Medulla oblongata (tissue), 1 donor: ENCODE results near the gene RIMS4.

Source experiments
- DNase-seq: peaks from one replicate; pipeline ENCODE4 v3.0.0-alpha.2; 2015; ENCODE audit errors: extremely low spot score

RIMS4 gene

DNA sequence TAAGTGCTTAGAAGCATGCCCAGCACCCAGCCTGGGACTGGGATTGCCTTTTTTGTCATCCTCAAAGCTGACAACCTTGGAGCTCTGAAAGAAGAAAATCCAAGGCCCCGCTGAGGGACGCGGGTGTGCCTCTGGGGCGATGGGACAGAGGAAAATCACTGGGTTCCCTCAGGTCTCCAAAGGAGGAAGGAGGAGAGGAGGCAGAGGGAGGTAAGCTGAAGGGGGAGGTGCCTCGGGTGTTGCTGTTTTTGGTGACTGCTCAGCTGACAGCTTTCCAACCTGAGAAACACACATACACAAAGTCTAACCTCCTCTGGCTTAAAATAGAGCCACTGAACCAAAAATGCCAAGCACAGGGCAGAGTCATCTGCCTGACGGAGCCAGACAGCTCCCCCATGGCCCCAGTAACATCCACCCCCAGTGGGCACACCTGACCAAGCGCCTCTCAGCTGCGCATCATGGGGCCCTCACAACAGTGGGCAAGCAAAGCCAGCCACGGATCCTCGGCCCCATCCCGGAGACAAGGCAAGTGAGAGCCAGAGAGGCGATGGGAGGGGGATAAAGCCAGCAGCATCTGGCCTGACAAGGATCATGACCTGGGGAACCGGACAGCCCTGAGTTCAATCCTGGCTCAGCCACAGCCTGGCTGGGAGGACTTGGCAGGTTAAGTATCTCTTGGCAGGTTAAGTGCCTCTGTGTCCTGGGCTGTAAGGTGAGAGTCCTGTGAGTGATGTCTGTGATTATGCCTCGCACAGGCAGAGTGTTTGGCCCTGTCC, 67.9 kb downstream of the RIMS4 start:
- DNase-seq, result no peak

DNA sequence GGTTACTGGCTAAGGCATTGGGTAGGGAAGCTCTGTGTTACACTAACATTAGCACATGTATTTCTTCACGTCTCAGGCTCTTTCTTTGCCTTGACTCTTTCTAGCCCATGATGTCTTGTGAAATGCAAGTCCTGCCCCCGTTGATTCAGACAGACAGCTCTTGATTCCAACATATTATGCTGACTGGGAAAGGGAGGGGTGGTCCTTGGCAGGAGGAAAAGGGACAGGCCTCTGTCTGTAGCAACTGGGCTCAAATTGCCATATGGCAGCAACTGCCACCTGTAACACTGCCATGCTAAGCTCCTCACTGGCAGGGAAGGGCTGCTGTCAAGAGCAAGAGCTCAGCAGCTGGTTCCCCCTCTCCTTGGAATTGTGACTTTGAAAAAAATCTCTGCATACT, 70.4 kb downstream of the RIMS4 start:
- DNase-seq, result no peak

GRCh38 chr20:44738813-44739477, 71.4 kb downstream of the RIMS4 start:
- DNase-seq, result peak; percentile 93

DNA sequence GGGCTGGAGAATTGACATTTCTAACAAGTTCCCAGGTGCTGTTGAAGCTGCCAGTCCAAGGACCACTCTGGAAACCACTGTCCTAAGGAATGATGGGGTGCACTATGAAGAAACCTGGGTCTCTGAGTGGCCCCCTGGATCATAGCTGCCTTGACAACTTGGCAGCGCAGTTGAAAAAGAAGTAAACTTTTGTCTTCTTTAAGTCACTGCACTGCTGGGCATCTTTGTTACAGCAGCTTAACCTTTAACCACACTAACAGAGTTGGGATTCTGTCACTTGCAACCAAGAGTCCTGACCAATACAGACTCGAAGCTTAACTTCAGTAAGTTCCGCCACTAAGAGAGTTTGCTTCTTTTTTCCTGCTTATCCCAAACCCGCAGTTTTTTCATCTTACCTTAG, 73.2 kb downstream of the RIMS4 start:
- DNase-seq, result no peak

GRCh38 chr20:44736170-44737021, 74.0 kb downstream of the RIMS4 start:
- DNase-seq, result peak; percentile 91

DNA sequence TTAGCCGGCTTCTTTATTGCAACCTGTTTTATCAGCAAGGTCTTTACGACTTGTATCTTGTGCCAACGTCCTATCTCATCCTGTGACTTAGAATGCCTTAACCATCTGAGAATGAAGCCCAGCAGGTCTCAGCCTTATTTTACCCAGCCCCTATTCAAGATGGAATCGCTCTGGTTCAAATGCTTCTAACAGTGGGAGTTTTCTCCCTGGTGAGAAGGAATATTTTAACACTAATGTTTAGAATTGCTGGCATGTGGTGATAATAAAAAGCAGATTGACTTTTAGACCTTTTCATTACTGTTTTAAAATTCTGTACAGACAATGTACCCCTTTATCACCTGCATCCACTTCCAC, 74.6 kb downstream of the RIMS4 start:
- no peak for DNase-seq

DNA sequence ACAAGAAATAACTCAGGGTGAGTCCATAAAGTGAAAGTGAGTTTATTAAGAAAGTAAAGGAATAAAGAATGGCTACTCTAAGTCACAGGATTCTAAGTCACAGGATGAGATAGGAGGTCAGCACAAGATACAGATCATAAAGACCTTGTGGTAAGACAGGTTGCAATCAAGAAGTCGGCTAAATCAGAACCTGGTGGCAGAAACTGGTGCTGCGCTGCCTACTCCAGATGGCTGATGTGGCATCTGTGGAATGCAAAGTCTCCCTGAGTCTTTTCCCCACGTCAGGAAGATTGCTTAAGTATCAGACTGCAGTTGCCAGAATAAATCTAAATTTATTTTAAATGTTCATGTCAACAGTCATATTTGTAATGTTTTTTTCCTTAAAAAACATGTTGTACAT, 75.4 kb downstream of the RIMS4 start:
- no peak for DNase-seq

- peak; percentile 84 for DNase-seq
These were observed 76.8 kb downstream of the RIMS4 start for GRCh38 chr20:44733341-44734069.

DNA sequence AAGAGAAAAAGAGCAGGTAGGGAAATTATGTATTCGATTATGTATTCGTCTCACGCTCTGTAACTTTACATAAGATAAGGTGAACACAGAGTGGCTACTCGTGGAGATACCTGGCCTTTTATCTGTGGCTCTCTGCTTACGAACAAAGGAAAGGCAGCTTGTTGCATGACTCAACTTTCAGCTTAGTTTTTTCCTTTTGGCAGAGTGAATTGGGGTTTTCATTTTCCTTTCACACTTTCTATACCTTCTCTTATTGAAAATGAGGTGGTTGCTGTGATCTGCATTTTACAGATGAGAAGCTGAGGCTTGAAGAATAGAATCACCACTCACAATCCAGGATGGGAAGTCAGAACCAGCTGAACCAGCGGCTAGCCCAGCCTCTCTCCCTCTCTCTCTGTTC, 78.0 kb downstream of the RIMS4 start:
- DNase-seq, result no peak

- DNase-seq, result no peak
These were observed 78.7 kb downstream of the RIMS4 start for GRCh38 chr20:44731657-44732056.

GRCh38 chr20:44730441-44730840, 79.9 kb downstream of the RIMS4 start:
- no peak for DNase-seq

- peak; percentile 46 for DNase-seq
These were observed 81.4 kb downstream of the RIMS4 start for GRCh38 chr20:44728801-44729443.

- no peak for DNase-seq
These were observed 82.7 kb downstream of the RIMS4 start for GRCh38 chr20:44727651-44728050.

- DNase-seq, result no peak
These were observed 83.3 kb downstream of the RIMS4 start for GRCh38 chr20:44727039-44727438.

DNA sequence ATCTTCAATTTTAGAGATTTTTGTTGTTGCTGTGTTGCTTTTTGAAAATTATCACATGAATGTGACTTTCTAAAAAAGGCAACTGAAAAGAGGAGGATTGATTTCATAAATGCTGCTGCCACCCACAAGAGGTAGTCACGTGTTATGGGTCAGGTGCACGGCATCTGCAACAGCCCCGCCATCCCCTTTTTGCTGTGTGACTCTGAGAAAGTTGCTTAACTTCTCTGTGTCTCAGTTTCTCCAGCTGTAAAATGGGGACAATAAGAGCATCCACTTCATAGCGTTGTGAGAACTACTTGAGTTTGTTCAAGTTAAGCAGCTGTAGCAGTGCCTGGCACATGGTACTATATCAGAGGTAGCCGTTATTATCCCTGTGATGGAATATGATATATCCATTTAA, 84.5 kb downstream of the RIMS4 start:
- no peak for DNase-seq

DNA sequence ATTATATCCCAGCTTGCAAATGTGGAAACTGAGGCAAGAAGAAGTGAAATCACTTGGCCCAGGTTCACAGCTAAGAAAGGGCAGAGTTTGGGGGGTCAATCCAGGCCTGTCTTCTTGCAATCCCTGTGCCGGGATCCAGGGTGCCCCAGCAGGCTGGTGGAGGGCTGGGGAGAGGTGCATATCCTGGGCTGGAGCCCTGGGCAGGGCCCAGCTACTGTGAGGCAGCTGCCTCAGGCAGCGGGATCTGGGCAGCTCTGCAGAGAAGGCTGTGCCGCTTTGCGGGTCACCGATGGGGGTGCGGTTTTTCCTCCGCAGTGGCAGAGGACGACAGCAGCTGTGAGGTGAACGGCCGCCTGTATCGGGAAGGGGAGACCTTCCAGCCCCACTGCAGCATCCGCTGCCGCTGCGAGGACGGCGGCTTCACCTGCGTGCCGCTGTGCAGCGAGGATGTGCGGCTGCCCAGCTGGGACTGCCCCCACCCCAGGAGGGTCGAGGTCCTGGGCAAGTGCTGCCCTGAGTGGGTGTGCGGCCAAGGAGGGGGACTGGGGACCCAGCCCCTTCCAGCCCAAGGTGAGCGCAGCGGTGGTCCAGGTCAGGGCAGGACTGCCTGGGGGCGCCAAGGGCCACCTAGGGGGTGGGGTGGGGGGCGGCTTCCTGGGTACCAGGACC, 85.8 kb downstream of the RIMS4 start:
- DNase-seq, result no peak

GRCh38 chr20:44723798-44724362, 86.5 kb downstream of the RIMS4 start:
- DNase-seq, result no peak

DNA sequence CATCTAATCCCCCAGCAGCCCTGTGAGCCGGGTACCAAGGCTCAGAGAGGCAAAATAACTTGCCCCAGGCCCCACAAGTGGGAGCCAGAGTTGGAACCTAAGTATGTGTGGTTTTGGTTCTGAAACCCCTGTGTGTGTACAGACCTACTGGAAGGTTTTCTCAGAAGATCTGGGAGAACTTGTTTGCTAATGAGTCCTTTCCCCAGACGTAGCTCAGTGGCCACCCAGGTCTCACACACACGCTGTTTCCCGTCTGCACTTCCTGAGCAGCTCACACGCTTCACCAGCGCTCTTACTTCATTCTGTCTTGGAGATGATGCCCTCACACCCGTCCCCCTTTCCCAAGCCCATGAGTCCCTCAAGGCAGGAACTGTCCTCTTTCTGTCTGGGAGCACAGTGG, 87.0 kb downstream of the RIMS4 start:
- DNase-seq, result no peak

DNA sequence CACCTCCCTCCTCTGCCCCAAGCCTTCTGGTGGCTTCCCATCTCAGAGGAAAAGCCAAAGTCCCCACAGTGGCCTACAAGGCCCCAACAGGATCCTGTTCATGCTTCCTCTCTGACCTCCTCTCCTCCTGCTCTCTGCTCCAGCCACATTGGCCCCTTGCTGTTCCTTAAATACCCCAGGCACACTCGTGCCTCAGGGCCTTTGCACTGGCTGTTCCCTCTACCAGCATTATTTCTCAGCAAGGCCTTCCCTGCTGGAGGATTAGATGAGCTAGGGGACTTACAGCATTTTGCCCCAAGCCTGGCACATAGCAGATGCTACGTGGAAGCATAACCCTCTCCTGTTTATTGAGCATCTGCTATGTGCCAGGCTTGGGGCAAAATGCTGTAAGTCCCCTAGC, 87.4 kb downstream of the RIMS4 start:
- DNase-seq, result no peak

DNA sequence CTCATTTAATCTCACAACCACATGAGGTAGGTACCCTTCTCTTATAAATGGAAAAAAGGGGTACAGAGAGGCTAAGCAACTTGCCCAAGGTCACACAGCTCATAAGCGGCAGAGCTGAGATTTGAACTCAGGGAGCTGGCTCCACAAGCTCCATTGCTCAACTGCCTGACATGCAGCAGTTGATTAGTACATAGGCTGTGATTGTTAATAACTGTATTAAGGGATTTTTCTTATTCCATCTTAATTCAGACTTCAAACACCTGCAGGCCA, 88.6 kb downstream of the RIMS4 start:
- no peak for DNase-seq
